GM21786 (cell line): ENCODE measurements around the gene HDHD2.
"Not testable (repeated sequence)": the region's sequence is repeated elsewhere in the genome, so short reads cannot be mapped to it uniquely, and the experiment has no call there.

Experiments
- ATAC-seq: cut with Tn5 transposase; IDR thresholded peaks from one replicate; pipeline ENCODE4 v1.9.1; 2021; ENCODE audit not compliant: unreplicated experiment

Gene HDHD2

GRCh38 chr18:47150029-47150823 is at the start of gene HDHD2:
HDHD2 (minus strand) TSS chr18:47150500; CDS start chr18:47136439, 14,061 bp downstream.
- peak; percentile 93 for ATAC-seq

- ATAC-seq = not testable (repeated sequence)
Observed at GRCh38 chr18:47195961-47196360, 45.7 kb upstream of the HDHD2 start.

- no peak for ATAC-seq
Observed at GRCh38 chr18:47191961-47192360, 41.7 kb upstream of the HDHD2 start.

GRCh38 chr18:47187721-47188120 is 37.4 kb upstream of the HDHD2 start:
- no peak for ATAC-seq

GRCh38 chr18:47184419-47185050 is 34.2 kb upstream of the HDHD2 start:
- ATAC-seq = no peak

GRCh38 chr18:47182156-47182555 is 31.9 kb upstream of the HDHD2 start:
- ATAC-seq = not testable (repeated sequence)

- ATAC-seq = no peak
Observed at GRCh38 chr18:47180765-47181164, 30.5 kb upstream of the HDHD2 start.

- ATAC-seq = no peak
Observed at GRCh38 chr18:47179520-47179919, 29.2 kb upstream of the HDHD2 start.

GRCh38 chr18:47175898-47176575 is 25.7 kb upstream of the HDHD2 start, which contains the start of gene IER3IP1:
IER3IP1 (minus strand) TSS chr18:47176364; CDS start chr18:47176277, 87 bp downstream.
- ATAC-seq = peak; percentile 88

- ATAC-seq = no peak
Observed at GRCh38 chr18:47175283-47175897, 25.1 kb upstream of the HDHD2 start.

GRCh38 chr18:47174545-47175116 is 24.3 kb upstream of the HDHD2 start:
- ATAC-seq = no peak

GRCh38 chr18:47172476-47172875 is 22.2 kb upstream of the HDHD2 start:
- ATAC-seq = no peak

GRCh38 chr18:47168913-47169312 is 18.6 kb upstream of the HDHD2 start:
- ATAC-seq = no peak

GRCh38 chr18:47168509-47168908 is 18.2 kb upstream of the HDHD2 start:
- no peak for ATAC-seq

GRCh38 chr18:47166294-47166693 is 16.0 kb upstream of the HDHD2 start:
- no peak for ATAC-seq

GRCh38 chr18:47163241-47163640 is 12.9 kb upstream of the HDHD2 start:
- peak; percentile 75 for ATAC-seq

- no peak for ATAC-seq
Observed at GRCh38 chr18:47160256-47160655, 10.0 kb upstream of the HDHD2 start.

- ATAC-seq = not testable (repeated sequence)
Observed at GRCh38 chr18:47158404-47158803, 8.1 kb upstream of the HDHD2 start.

GRCh38 chr18:47151439-47151838 is 1.1 kb upstream of the HDHD2 start:
- ATAC-seq = no peak

- peak; percentile 6 for ATAC-seq
Observed at GRCh38 chr18:47150824-47151366, 595 bp upstream of the HDHD2 start.
